ENCODE measurements around the gene ENPP5. TPM values are rescaled to one million over a fixed set of nuclear protein-coding genes. Genes with fewer than 3 reads are reported as not detected.
A peak's percentile ranks its signal among the peaks of the same experiment; 100 is the strongest.

Gene ENPP5
- total RNA-seq: 0.19 TPM in 1 of 2 replicates, not detected in the other

DNA sequence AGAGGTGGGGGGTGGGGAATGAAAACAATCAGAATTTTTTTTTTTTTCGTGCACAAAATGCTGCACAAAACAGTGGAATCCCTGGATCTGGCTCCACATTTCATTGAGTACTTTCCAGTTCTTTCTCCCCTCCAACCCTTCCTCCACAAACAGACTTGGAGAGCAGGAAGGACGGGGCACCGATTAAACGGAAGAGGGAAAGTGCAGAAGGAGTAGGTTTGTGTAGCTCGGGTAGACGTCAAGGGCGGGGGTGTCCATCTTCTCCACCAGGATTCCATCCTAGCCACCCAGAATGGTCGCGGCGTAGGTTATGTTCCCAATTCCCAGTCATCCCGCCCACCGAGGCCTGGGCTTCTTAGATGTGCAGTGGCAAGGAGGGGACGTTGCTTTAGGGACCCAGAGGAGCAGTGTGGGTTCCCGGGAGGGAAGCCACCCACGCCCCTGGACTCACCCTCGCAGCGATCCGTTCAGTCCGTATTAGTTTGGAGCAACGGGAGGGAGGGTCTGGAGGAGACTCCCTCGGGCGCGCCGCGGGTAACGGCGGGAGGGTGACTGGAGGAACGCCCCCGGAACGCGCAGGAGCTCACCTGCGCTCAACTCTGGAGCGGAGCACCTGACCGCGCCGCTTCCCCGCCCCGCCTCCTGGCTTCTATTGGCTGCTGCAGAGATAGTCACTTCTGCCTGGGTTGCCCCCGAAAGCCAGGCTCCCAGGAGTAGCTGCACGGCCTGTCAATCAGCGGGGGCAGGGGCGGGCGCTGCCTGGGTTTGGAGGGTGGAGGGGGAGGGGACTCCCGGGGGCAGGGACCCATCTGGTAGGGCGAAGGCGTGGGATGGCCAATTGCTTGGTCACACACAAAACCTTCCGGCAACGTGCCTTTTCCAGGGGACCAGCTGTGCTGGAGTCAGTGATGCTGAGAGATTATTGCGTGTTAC, at the start of gene ENPP5:
TSS of gene ENPP5 (minus strand) at position 624 of the 933 bp plus-strand sequence. CDS start 2,718 bp downstream, outside the sequence.
- no peak for DNase-seq (ENCODE audit: extremely low read depth, low read depth, low spot score)

DNA sequence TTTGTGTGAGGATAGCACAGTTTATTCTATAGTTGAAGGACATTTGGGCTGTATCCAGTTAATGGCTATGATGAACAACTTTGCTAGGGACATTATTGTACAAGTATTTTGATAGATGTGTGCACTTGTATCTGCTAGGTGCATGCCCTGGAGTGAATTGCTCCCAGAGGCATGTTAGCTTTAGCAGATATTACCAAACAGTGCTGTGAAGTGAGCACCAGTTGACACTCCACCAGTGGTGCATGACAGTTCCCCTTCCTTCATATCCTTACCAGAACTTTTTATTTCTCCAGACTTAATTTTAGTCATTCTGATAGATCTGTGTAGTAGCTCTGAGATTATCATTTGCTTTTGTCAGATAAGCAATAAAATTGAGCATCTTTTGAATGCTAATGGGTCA, 48.9 kb upstream of the ENPP5 start:
- no peak for DNase-seq (ENCODE audit: extremely low read depth, low read depth, low spot score)

DNA sequence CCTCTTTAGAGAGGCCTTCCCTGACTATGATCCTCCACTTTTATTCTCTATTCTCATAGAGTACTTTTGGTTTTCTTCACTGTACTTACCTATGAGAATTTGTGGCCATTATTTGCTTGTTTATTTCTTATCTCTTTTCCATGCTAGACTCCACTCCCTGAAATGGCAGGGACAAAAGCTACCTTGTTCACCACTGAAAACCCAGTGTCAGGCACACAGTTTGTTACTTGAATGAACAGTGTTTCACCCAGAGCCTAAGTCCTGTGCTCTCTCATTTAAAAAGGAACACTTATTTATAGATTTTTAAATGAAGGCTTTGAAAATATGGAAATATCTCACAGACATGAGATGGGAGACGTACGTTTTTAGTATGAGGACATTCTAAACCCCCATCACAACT, 47.7 kb upstream of the ENPP5 start:
- no peak for DNase-seq (ENCODE audit: extremely low read depth, low read depth, low spot score)

DNA sequence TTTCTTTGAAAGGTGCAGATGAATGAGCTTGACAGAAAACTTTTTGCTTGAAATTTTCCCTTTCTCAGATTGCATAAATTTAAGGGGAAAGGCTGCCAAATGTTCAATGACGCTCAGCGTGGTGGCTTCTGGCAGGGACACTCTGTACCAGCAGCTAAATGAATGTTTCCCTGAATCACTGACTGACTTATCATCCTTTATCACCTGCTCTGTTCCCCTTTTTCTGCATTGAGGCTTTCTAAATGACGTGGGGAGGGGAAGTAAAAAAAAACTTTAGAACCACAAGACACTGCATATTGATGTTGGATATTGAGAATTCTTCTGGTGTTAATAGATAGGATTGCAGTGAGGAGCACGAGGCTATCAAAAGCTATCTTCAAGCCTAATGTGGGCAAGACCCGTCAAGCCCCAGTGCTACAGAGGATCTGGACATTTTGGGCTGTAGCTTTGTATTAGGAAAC, 46.9 kb upstream of the ENPP5 start:
- DNase-seq (ENCODE audit: extremely low read depth, low read depth, low spot score): no peak

DNA sequence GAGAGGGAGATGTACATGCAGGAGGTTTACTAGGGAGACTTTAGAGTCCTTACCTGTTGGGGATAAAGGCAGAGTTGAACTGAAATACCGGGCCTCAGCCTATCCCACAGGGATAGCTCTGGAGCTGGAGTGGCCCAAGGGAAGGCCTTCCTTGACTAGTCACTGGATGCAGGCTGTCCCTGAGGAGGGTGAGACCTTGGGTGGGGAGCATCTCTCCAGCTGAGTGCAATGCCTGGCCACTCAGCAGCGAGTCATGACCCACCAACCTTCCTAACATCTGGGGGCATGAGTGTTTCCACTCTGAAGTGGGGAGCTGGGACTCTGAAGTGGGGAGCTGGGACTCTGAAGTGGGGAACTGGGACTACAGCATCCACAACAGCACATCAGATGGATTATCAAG, 46.1 kb upstream of the ENPP5 start:
- no peak for DNase-seq (ENCODE audit: extremely low read depth, low read depth, low spot score)

DNA sequence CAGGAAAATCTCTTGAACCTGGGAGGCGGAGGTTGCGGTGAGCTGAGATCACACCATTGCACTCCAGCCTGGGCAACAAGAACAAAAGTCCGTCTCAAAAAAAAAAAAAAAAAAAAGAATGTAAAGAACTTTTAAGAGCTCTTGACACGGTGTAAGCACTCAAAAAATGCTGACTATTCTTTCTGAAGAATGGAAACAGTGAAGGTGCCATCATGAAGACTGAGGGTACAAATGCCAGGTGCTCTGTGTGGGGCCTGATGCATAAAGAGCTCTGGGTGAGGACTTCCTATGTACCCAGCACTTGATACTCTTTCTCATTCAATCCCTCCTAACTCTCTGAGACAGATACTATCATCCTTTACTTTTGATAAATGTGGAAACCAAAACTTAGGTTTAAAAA, 45.0 kb upstream of the ENPP5 start:
- DNase-seq (ENCODE audit: extremely low read depth, low read depth, low spot score): no peak

- no peak for DNase-seq (ENCODE audit: extremely low read depth, low read depth, low spot score)
These were observed 44.4 kb upstream of the ENPP5 start for GRCh38 chr6:46215213-46215612.

GRCh38 chr6:46211917-46212316, 41.1 kb upstream of the ENPP5 start:
- DNase-seq (ENCODE audit: extremely low read depth, low read depth, low spot score): no peak

- no peak for DNase-seq (ENCODE audit: extremely low read depth, low read depth, low spot score)
These were observed 39.5 kb upstream of the ENPP5 start for GRCh38 chr6:46210294-46210693.

- DNase-seq (ENCODE audit: extremely low read depth, low read depth, low spot score): no peak
These were observed 37.5 kb upstream of the ENPP5 start for GRCh38 chr6:46208303-46208702.

DNA sequence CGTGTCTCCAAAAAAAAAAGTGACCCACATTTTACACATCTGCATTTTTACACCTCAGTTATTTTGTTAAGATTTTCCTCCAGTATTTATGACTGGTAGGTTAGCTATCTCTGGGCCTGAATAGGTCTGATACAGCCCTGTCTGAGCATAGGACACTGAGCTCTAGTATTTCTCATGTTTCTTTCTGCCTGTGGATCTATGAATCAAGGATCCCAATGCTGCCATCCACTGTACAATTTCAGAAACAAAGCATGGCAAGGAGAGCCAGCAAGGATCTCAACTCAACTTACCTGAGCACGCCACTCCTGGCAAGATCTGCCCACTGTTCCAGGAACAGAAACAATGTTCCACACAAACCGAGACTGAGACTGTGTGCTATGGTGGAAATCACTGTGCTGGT, 36.4 kb upstream of the ENPP5 start:
- DNase-seq (ENCODE audit: extremely low read depth, low read depth, low spot score): no peak

DNA sequence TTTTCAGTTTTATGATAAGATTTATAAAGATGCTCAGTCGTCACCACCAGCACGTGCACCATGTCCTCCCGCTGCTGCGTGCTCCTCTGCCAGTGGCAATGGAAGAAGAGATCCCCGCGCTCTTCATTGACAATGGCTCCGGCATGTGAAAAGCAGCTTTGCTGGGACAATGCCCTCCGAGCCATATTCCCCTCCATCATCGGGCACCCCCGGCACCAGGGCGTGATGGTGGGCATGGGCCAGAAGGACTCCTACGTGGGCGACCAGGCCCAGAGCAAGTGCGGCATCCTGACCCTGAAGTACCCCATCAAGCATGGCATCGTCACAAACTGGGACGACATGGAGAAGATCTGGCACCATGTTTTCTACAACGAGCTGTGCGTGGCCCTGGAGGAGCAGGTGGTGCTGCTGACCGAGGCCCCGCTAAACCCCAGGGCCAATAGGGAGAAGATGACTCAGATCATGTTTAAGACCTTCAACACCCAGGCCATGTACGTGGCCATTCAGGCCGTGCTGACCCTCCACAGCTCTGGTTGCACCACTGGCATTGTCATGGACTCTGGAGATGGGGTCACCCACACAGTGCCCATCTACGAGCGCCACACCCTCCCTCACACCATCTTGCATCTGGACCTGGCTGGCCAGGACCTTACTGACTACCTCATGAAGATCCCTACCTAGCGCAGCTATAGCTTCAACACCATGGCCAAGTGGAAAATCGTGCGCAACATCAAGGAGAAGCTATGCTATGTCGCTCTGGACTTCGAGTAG, 34.3 kb upstream of the ENPP5 start:
- DNase-seq (ENCODE audit: extremely low read depth, low read depth, low spot score): no peak

GRCh38 chr6:46203391-46204177, 32.8 kb upstream of the ENPP5 start:
- no peak for DNase-seq (ENCODE audit: extremely low read depth, low read depth, low spot score)

DNA sequence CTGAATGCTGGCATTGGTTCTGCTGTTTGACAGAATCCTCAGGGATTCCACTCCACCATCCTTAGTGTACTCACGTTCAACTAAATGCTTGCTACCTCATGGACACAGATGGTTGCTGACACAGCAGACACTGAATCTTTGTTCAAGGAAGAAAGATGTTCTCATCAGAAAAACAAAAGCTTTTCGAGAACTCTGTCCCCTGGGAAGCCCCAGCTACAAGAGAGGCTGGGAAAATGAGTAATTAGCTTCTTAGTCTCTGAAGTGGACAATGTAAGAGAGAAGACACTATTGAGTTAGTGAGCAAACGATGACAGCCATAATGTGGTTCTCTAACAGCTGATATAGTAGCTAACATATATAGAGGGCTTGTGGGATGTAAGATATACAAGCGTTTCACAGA, 30.9 kb upstream of the ENPP5 start:
- DNase-seq (ENCODE audit: extremely low read depth, low read depth, low spot score): no peak

GRCh38 chr6:46199387-46199786, 28.6 kb upstream of the ENPP5 start:
- no peak for DNase-seq (ENCODE audit: extremely low read depth, low read depth, low spot score)

GRCh38 chr6:46191961-46192360, 21.2 kb upstream of the ENPP5 start:
- DNase-seq (ENCODE audit: extremely low read depth, low read depth, low spot score): no peak

- no peak for DNase-seq (ENCODE audit: extremely low read depth, low read depth, low spot score)
These were observed 20.1 kb upstream of the ENPP5 start for GRCh38 chr6:46190889-46191288.

DNA sequence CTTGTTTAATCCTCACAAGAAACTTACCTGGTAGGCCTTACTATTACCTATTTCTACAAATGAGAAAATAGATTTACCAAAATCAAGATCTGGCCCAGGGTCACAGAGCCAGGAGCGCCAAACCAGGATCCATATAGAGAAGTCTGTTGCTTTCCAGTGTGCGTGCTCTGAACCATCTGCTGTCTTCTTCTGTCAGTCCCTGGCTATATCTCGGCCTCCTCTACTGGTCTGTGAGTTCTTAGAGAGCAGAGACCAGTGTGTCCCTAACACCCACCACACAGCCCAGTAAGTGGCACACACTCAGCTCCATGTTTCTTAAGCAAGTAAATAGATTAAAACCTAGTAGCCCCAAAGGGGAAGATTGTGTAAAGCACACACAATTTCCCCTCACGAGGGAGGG, 18.9 kb upstream of the ENPP5 start:
- DNase-seq (ENCODE audit: extremely low read depth, low read depth, low spot score): no peak

- no peak for DNase-seq (ENCODE audit: extremely low read depth, low read depth, low spot score)
These were observed 15.8 kb upstream of the ENPP5 start for GRCh38 chr6:46186583-46186982.

GRCh38 chr6:46184114-46184513, 13.3 kb upstream of the ENPP5 start:
- peak; percentile 10 for DNase-seq (ENCODE audit: extremely low read depth, low read depth, low spot score)

DNA sequence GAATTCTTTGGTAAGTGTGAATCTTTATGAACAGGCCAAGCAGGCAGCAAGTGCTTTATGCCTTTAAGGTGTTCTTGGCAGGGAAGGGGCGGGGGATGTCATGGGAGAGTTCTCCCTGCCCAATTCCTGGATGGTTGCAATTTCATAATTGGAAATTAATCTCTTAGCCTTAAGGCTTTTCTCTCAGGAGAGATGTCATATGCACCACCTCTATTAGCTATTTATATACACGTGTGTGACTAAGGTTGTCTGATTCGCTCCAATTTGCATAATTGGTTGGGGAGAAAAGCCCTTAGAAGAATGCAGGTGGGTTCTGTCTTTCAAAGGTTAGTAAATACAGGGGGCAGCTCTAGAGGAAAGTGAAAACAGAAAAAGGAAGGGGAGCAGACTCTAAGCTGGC, 5.2 kb upstream of the ENPP5 start:
- no peak for DNase-seq (ENCODE audit: extremely low read depth, low read depth, low spot score)

All from glomerular endothelial cell (primary cell).